AG10803 (cell line): ENCODE results near the gene SH2D3A.
"Not testable (repeated sequence)": the region's sequence is repeated elsewhere in the genome, so short reads cannot be mapped to it uniquely, and the experiment has no call there.

ENCODE experiments used
- DNase-seq: peaks from one replicate; pipeline ENCODE4 v3.0.0; 2010; ENCODE audit warnings: low read depth
- H3K4me3 ChIP-seq: 2 replicates; pipeline ENCODE4 v1.5.1; 2011; ENCODE audit warnings: mild to moderate bottlenecking, low read length, control low read depth
- CTCF ChIP-seq: conservative IDR thresholded peaks from 2 replicates; pipeline ENCODE4 v1.5.1; 2011; ENCODE audit warnings: mild to moderate bottlenecking, low read length, control low read depth, inconsistent platforms

Gene SH2D3A

GRCh38 chr19:6768236-6768785 is 1.1 kb upstream of the SH2D3A start:
- no peak for DNase-seq
- H3K4me3 ChIP-seq: no peak overlapping the region
- TF ChIP-seq CTCF: no peak

- TF ChIP-seq CTCF: no peak
- no peak for DNase-seq
- H3K4me3 ChIP-seq: no peak overlapping the region
Observed at GRCh38 chr19:6767081-6767356, 216 bp downstream of the SH2D3A start.

- no peak overlapping the region for H3K4me3 ChIP-seq
- no peak for DNase-seq
- TF ChIP-seq CTCF: no peak; the same call in 1 of the 2 replicates
Observed at GRCh38 chr19:6766357-6767080, 716 bp downstream of the SH2D3A start.

- no peak overlapping the region for H3K4me3 ChIP-seq
- TF ChIP-seq CTCF: no peak
- no peak for DNase-seq
Observed at GRCh38 chr19:6765738-6766356, 1.4 kb downstream of the SH2D3A start.

- not testable (repeated sequence) for DNase-seq, H3K4me3 ChIP-seq
Observed at GRCh38 chr19:6762253-6762797, 4.9 kb downstream of the SH2D3A start.

- H3K4me3 ChIP-seq: no peak overlapping the region
- no peak for TF ChIP-seq CTCF
- no peak for DNase-seq
Observed at GRCh38 chr19:6761053-6761676, 6.1 kb downstream of the SH2D3A start.

- H3K4me3 ChIP-seq: no peak overlapping the region
- TF ChIP-seq CTCF: no peak
- no peak for DNase-seq
Observed at GRCh38 chr19:6760606-6761005, 6.6 kb downstream of the SH2D3A start.
